T-cell (primary cell): ENCODE results near the gene SRCIN1. TPM values are rescaled to one million over a fixed set of nuclear protein-coding genes. Genes with fewer than 3 reads are reported as not detected.
A peak's percentile ranks its signal among the peaks of the same experiment; 100 is the strongest.

ENCODE experiments used
- ATAC-seq, 4 experiments: fragments of 200-7000 bp in 3 of 4; fragments of 150-1000 bp in 1 of 4; cut with Tn5 transposase; replicated peaks in 1 of 4; 1 replicate in 3 of 4; 2 replicates in 1 of 4; pipeline ENCODE4 v1.10.0; 2021; ENCODE audit warnings: moderate library complexity in 3 of 4, mild to moderate bottlenecking in 2 of 4, moderate number of reproducible peaks in 1 of 4
- CTCF ChIA-PET, 2 donors: fragments of 300-600 bp; sonication (Branson Sonifier 250); formaldehyde crosslinking; loops; one replicate each; lab custom pipeline; 2022; ENCODE audit warnings: antibody characterized with exemption in 2 of 2; lab: Charles Lee
- POLR2A ChIA-PET, 2 donors: fragments of 300-600 bp; sonication (Branson Sonifier 250); formaldehyde crosslinking; loops; one replicate each; lab custom pipeline; 2022; ENCODE audit warnings: antibody characterized with exemption in 2 of 2; lab: Charles Lee
- DNase-seq, 35 experiments: peaks; one replicate each; pipeline versions ENCODE4 v3.0.0 to v3.0.0-alpha.2; 2013 to 2023
- H3K27ac ChIP-seq: one replicate; pipeline ENCODE4 v1.5.1; 2013; ENCODE audit warnings: low read length
- H3K27me3 ChIP-seq, 2 experiments: replicated peaks in 1 of 2; 1 replicate in 1 of 2; 2 replicates in 1 of 2; pipeline versions ENCODE4 v1.6.1 to v1.7.0; 2013; ENCODE audit warnings: low read length in 1 of 2, mixed read lengths in 1 of 2; ENCODE audit not compliant: control insufficient read depth in 2 of 2, insufficient read depth in 2 of 2; ENCODE audit errors: extremely low read depth in 1 of 2
- H3K36me3 ChIP-seq, 2 donors: 1 replicate in 1 of 2; 2 replicates in 1 of 2; pipeline versions ENCODE4 v1.6.1 to v1.7.0; 2013; ENCODE audit warnings: low read length in 1 of 2; ENCODE audit not compliant: control insufficient read depth in 2 of 2, insufficient read depth in 1 of 2; ENCODE audit errors: extremely low read depth in 1 of 2
- H3K4me1 ChIP-seq, 2 experiments: 1 replicate in 1 of 2; 2 replicates in 1 of 2; pipeline versions ENCODE4 v1.6.1 to v1.7.0; 2013; ENCODE audit warnings: low read length in 2 of 2, mixed read lengths in 1 of 2; ENCODE audit not compliant: insufficient read depth in 2 of 2, control insufficient read depth in 1 of 2; ENCODE audit errors: extremely low read depth in 1 of 2
- H3K4me3 ChIP-seq, 2 donors: 1 replicate in 1 of 2; 2 replicates in 1 of 2; pipeline versions ENCODE4 v1.5.1 to v1.7.0; 2013; ENCODE audit warnings: mild to moderate bottlenecking in 2 of 2, low read length in 1 of 2, moderate library complexity in 1 of 2; ENCODE audit not compliant: control insufficient read depth in 1 of 2; ENCODE audit errors: extremely low read depth in 1 of 2
- H3K9me3 ChIP-seq: 2 replicates; pipeline ENCODE4 v1.7.0; 2013
- H3K27ac Mint-ChIP-seq, 2 donors: one replicate each; pipeline ENCODE4 v1.8.0; 2020 to 2021; ENCODE audit warnings: mild to moderate bottlenecking in 2 of 2, mixed read lengths in 2 of 2
- H3K27me3 Mint-ChIP-seq, 2 donors: one replicate each; pipeline ENCODE4 v1.8.0; 2021 to 2022; ENCODE audit warnings: mixed read lengths in 2 of 2
- H3K36me3 Mint-ChIP-seq: one replicate; pipeline ENCODE4 v1.8.0; 2021; ENCODE audit warnings: mixed read lengths
- H3K4me1 Mint-ChIP-seq, 3 donors: one replicate each; pipeline ENCODE4 v1.8.0; 2020 to 2022; ENCODE audit warnings: mixed read lengths in 3 of 3, mild to moderate bottlenecking in 1 of 3
- H3K4me3 Mint-ChIP-seq, 3 donors: one replicate each; pipeline ENCODE4 v1.8.0; 2020 to 2022; ENCODE audit warnings: mild to moderate bottlenecking in 3 of 3, mixed read lengths in 3 of 3, moderate library complexity in 3 of 3
- H3K9me3 Mint-ChIP-seq, 3 donors: one replicate each; pipeline ENCODE4 v1.8.0; 2020 to 2022; ENCODE audit warnings: mixed read lengths in 3 of 3
- WGBS: methylation state at CpG from one replicate; pipeline ENCODE4 v1.1.5; 2013; ENCODE audit warnings: missing lambda C conversion rate; ENCODE audit not compliant: insufficient coverage; 5-methylcytosine and 5-hydroxymethylcytosine counted together
- total RNA-seq, 35 experiments: library from RNA in 6 of 35; stranded (reverse) in 6 of 35; fragments of 120-200 nt in 1 of 35; gene quantifications; one replicate each; pipeline versions ENCODE4 v1.2.1 to v1.2.4 and lab custom pipeline; 2013 to 2026

Gene SRCIN1
- total RNA-seq, 5 donors from 2014 or later (not counting 1 experiment from before 2014, with no cell fraction given) = 0.13 to 0.85 (median 0.28) TPM; not detected in 1

DNA sequence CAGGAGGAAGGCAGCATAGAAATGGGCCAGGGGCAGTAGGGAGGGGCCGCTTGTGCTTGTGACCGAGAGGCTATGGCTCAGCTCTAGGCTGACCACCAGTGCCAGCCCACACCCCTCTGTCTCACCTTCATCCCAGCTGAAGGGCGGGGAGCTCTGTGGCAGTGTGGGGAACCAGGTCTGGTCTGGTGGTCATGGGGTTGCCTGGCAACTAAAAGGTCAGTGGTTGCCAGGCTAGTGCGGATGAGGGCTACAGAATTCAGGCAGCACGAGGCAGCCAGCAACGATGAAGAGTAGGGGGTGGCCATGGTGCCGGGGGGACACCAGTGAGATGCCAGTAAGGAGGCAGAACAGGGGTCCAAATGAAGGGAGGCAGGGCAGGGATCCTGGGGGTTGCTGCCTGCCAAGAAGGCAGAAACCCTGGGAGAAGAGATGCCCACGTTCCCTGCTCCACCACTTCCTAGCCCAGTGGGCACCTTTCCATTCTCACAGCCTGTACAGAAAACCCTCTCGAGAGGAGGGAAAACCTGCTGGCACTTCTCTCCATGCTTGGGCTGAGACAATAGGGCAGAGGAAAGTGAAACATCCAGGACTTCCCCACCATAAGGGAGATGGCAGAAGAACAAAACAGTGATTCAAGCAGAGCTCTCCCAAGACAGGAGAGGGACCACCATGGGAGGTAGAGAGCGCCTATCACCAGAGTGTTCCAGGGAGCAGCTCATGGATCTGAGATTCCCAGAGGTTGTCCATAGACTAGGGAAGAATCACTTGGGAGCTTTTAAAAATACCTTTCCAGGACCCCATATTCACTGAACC is 39.7 kb downstream of the SRCIN1 start:
- Histone ChIP-seq H3K27ac (no peak overlapping the region), H3K4me1 (peaks cover 0 to 31% of the 10 kb centered on the region in 2 experiments), H3K9me3 (no peaks in the 10 kb centered on the region), H3K4me3 (no peak overlapping the region), H3K27me3 (peaks cover 15 to 96% of the 10 kb centered on the region in 2 experiments), H3K36me3 (no peaks in the 10 kb centered on the region)
- Mint-ChIP-seq H3K27me3 (peaks cover 74 to 88% of the 10 kb centered on the region in 2 donors), H3K9me3 (no peaks in the 10 kb centered on the region), H3K4me3 (no peak overlapping the region), H3K36me3 (no peaks in the 10 kb centered on the region), H3K4me1 (peaks cover 15 to 28% (median 26%) of the 10 kb centered on the region in 3 donors), H3K27ac (peak overlapping the region in 1 of 2 donors; percentile 36)
- ATAC-seq = no peak
- ChIA-PET CTCF (interaction anchor here in 1 of 2 donors (0.9 to 1.6 kb wide), 2 partner anchors 8 to 91 kb away, joined by 4 to 13 read pairs; no protein-coding TSS in a partner anchor), POLR2A (no interaction called here)
- WGBS = 58% methylated on average over 7 of the region's 10 CpGs
- DNase-seq = no peak

DNA sequence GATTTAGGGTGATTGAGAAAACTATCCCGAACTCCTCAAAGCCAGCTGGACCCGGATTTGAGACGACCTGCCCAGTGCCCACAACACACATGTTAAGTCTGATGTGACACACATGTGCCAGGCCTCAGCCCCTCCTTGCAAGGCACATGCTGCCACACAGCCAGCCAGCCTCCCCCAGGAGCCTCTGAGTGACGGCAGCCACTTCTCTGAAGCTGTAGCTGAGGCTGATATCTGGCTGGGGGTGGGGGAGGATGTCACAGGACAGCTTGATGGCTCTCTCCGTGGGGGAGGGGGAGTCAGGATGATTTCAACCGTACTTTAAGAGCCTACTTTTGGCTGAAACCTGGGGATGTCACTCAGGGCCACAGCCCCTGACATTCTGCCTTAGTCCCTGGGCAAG is 40.9 kb downstream of the SRCIN1 start:
- no peak overlapping the region for H3K27ac Mint-ChIP-seq
- H3K27me3 Mint-ChIP-seq = peaks cover 71 to 83% of the 10 kb centered on the region in 2 donors
- WGBS = 0% methylated on average over 1 of the region's 6 CpGs
- no peak overlapping the region for H3K4me3 Mint-ChIP-seq
- no peaks in the 10 kb centered on the region for H3K9me3 ChIP-seq
- H3K36me3 Mint-ChIP-seq = no peaks in the 10 kb centered on the region
- H3K4me1 Mint-ChIP-seq = peaks cover 21 to 35% (median 35%) of the 10 kb centered on the region in 3 donors
- DNase-seq = no peak
- no peaks in the 10 kb centered on the region for H3K9me3 Mint-ChIP-seq
- no peak overlapping the region for H3K4me3 ChIP-seq
- H3K36me3 ChIP-seq = no peaks in the 10 kb centered on the region
- H3K4me1 ChIP-seq = peaks cover 3 to 43% of the 10 kb centered on the region in 2 experiments
- H3K27me3 ChIP-seq = peaks cover 16 to 96% of the 10 kb centered on the region in 2 experiments
- no peak for ATAC-seq
- H3K27ac ChIP-seq = no peak overlapping the region
- CTCF ChIA-PET = interaction anchor here in 1 of 2 donors (0.5 to 1.2 kb wide), 4 partner anchors 14 to 558 kb away, joined by 3 to 6 read pairs (median 4); no protein-coding TSS in a partner anchor
- POLR2A ChIA-PET = interaction anchor here in 1 of 2 donors (0.7 kb wide), 1 partner anchor 18 kb away, joined by 8 read pairs; no protein-coding TSS in a partner anchor

DNA sequence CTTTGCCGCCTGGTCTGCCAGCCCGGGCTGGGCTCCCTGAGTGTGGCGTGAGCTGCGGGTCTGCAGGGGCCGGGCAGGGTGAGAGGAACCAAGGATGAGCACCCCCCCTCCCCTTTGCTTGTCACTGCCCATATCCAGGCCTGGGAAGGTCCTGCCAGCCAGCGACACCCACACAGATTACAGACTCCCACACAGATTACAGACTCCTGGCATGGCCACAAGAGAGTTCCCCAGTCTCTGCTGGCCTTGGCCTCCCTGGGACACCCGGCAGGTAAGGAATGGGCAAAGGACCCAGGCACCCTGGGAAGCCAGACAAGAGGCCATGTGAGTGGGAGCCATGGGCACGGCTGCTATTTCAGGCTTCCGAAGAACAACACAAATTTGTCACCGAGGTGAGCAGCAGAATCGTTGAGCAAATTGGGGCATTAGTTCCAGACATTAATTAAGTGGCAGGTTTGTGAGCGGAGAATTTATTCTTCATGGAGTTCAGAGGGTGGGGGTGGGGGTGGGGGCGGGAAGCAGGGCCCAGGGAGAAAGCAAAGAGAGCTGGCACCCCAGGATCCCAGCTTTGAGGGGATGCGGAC is 41.4 kb downstream of the SRCIN1 start:
- no peak overlapping the region for H3K27ac ChIP-seq
- Mint-ChIP-seq H3K36me3 (no peaks in the 10 kb centered on the region), H3K9me3 (no peaks in the 10 kb centered on the region), H3K4me1 (peaks cover 23 to 38% (median 36%) of the 10 kb centered on the region in 3 donors), H3K27me3 (peaks cover 66 to 78% of the 10 kb centered on the region in 2 donors), H3K4me3 (peak overlapping the region in 1 of 3 donors; percentile 59), H3K27ac (no peak overlapping the region)
- no peaks in the 10 kb centered on the region for H3K36me3 ChIP-seq
- DNase-seq = no peak
- no peak for ATAC-seq
- WGBS = 13% methylated on average over 7 of the region's 14 CpGs
- peaks cover 6 to 47% of the 10 kb centered on the region in 2 experiments for H3K4me1 ChIP-seq
- CTCF ChIA-PET = interaction anchor here in 1 of 2 donors (0.5 to 1.2 kb wide), 3 partner anchors 15 to 60 kb away, joined by 3 to 6 read pairs (median 4); no protein-coding TSS in a partner anchor
- no peak overlapping the region for H3K4me3 ChIP-seq
- H3K27me3 ChIP-seq = peaks cover 16 to 94% of the 10 kb centered on the region in 2 experiments
- POLR2A ChIA-PET = interaction anchor here (0.7 kb wide), 2 partner anchors 9 to 19 kb away, joined by 5 to 8 read pairs; no protein-coding TSS in a partner anchor
- no peaks in the 10 kb centered on the region for H3K9me3 ChIP-seq

- peak in 1 of 35 experiments; percentile 22 for DNase-seq
- Histone ChIP-seq H3K27ac (no peak overlapping the region), H3K4me1 (peaks cover 7 to 54% of the 10 kb centered on the region in 2 experiments), H3K27me3 (peaks cover 16 to 86% of the 10 kb centered on the region in 2 experiments), H3K36me3 (no peaks in the 10 kb centered on the region), H3K9me3 (no peaks in the 10 kb centered on the region), H3K4me3 (peak overlapping the region; percentile 5 to 10)
- peaks cover 59 to 74% of the 10 kb centered on the region in 2 donors for H3K27me3 Mint-ChIP-seq
- peak overlapping the region in 1 of 3 donors; percentile 59 for H3K4me3 Mint-ChIP-seq
- H3K27ac Mint-ChIP-seq = no peak overlapping the region
- no peaks in the 10 kb centered on the region for H3K36me3 Mint-ChIP-seq
- no peak for ATAC-seq
- H3K9me3 Mint-ChIP-seq = no peaks in the 10 kb centered on the region
- H3K4me1 Mint-ChIP-seq = peaks cover 29 to 45% (median 44%) of the 10 kb centered on the region in 3 donors
- 9% methylated on average over 47 of the region's 50 CpGs for WGBS
- POLR2A ChIA-PET = interaction anchor here in 1 of 2 donors (0.7 kb wide), 1 partner anchor 10 kb away, joined by 5 read pairs; no protein-coding TSS in a partner anchor
- CTCF ChIA-PET = interaction anchor here in 1 of 2 donors (1.2 kb wide), 1 partner anchor 21 kb away, joined by 4 read pairs; no protein-coding TSS in a partner anchor
These were observed 42.1 kb downstream of the SRCIN1 start for GRCh38 chr17:38563362-38564253.

DNA sequence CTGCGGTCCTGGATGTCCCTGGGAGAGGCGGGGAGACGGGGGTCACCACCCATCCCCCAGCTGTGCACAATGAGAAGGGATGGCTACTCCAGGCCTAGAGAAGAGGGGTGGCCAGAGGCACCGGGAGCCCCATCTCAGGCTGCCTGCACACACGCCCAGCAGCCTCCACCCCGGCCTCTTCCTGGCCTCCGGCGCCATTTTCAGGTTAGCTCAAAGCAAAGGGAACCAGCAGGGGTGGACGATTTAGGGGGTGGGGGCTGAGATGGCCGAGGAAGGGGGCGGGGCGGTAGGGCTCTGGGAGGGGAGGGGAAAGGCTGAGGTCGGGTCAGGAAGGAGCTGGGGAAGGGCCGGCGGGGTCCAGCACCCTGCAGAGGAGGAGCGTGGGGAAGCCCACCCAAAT is 42.8 kb downstream of the SRCIN1 start:
- Mint-ChIP-seq H3K27me3 (peaks cover 52 to 67% of the 10 kb centered on the region in 2 donors), H3K36me3 (no peaks in the 10 kb centered on the region), H3K9me3 (no peaks in the 10 kb centered on the region), H3K27ac (no peak overlapping the region), H3K4me3 (peak overlapping the region in 1 of 3 donors; percentile 59), H3K4me1 (peaks cover 30 to 49% (median 48%) of the 10 kb centered on the region in 3 donors)
- Histone ChIP-seq H3K9me3 (no peaks in the 10 kb centered on the region), H3K27ac (no peak overlapping the region), H3K4me3 (no peak overlapping the region), H3K27me3 (peaks cover 16 to 79% of the 10 kb centered on the region in 2 experiments), H3K4me1 (peaks cover 8 to 61% of the 10 kb centered on the region in 2 experiments), H3K36me3 (no peaks in the 10 kb centered on the region)
- ChIA-PET CTCF (no interaction called here), POLR2A (no interaction called here)
- DNase-seq (no peak), ATAC-seq (no peak)
- WGBS = 8% methylated on average over 8 of the region's 16 CpGs
